Motor neuron (in vitro differentiated cells): ENCODE results near the gene CASK. TPM values are rescaled to one million over a fixed set of nuclear protein-coding genes. Genes with fewer than 3 reads are reported as not detected.

Experiments used
- ATAC-seq, 8 experiments: fragments of 200-7000 bp; cut with Tn5 transposase; replicated peaks in 6 of 8; 2 replicates each; pipeline ENCODE4 v1.8.0; 2021; ENCODE audit warnings: mild to moderate bottlenecking in 8 of 8, moderate library complexity in 8 of 8
- H3K27ac ChIP-seq, 2 donors: fragments of 250-450 bp; sonication (Bioruptor Pico); 2 replicates each; pipeline ENCODE4 v1.9.0; 2021; ENCODE audit warnings: antibody characterized with exemption in 2 of 2, mild to moderate bottlenecking in 2 of 2, moderate library complexity in 1 of 2
- H3K4me1 ChIP-seq, 2 donors: fragments of 250-450 bp; sonication (Bioruptor Pico); replicated peaks in 1 of 2; 2 replicates each; pipeline ENCODE4 v1.6.1; 2021; ENCODE audit warnings: antibody characterized with exemption in 2 of 2, mild to moderate bottlenecking in 2 of 2, moderate library complexity in 1 of 2
- H3K4me3 ChIP-seq, 5 donors: fragments of 250-450 bp; sonication (Bioruptor Pico); 2 replicates each; pipeline ENCODE4 v1.9.0; 2021; ENCODE audit warnings: antibody characterized with exemption in 5 of 5, mild to moderate bottlenecking in 5 of 5, moderate library complexity in 4 of 5
- WGBS, 10 experiments: fragments of 450-650 bp; shearing (Covaris generic); methylation state at CpG; one replicate each; pipeline ENCODE4 v1.0.0; 2022; 5-methylcytosine and 5-hydroxymethylcytosine counted together
- in situ Hi-C, 9 experiments: fragments of 400-800 bp; cut with MboI; loops; one replicate each; pipeline ENCODE4 v1.15.0; 2021; ENCODE audit warnings: low sequenced_read_pairs in 9 of 9, low pct_unique_long_range_greater_than_20kb in 2 of 9; ENCODE audit not compliant: unreplicated experiment in 9 of 9
- total RNA-seq, 8 experiments: library from RNA; unstranded; fragments of 300-600 nt; gene quantifications; 2 replicates each; pipeline versions ENCODE4 v1.2.3 to v1.2.4, GENCODE V29; 2022

The CASK gene
- total RNA-seq, 8 experiments from 2014 or later, result 15.6 to 51.7 (median 41.5) TPM

GRCh38 chrX:41900321-41900720 is 23.0 kb downstream of the CASK start:
- Histone ChIP-seq H3K27ac (no peak overlapping the region), H3K4me1 (no peaks in the 10 kb centered on the region), H3K4me3 (no peak overlapping the region)
- in situ Hi-C loops, result no loop called here
- ATAC-seq, result no peak

GRCh38 chrX:41895826-41896225 is 27.5 kb downstream of the CASK start:
- ATAC-seq, result no peak
- H3K4me1 ChIP-seq, result no peaks in the 10 kb centered on the region
- in situ Hi-C loops, result no loop called here
- no peak overlapping the region for H3K27ac ChIP-seq
- H3K4me3 ChIP-seq, result no peak overlapping the region

- no peak for ATAC-seq
- 80% methylated on average over 1 of the region's 1 CpG; no CpG with 5 or more reads in 9 of the 10 experiments for WGBS, 10 experiments
- in situ Hi-C loops, result no loop called here
Measured at GRCh38 chrX:41890026-41890423, 33.3 kb downstream of the CASK start.

GRCh38 chrX:41889317-41890025 is 33.9 kb downstream of the CASK start:
- H3K27ac ChIP-seq, result no peak overlapping the region
- 0 to 100% (median 94%) methylated on average over 1 of the region's 1 CpG; no CpG with 5 or more reads in 6 of the 10 experiments for WGBS, 10 experiments
- H3K4me1 ChIP-seq, result no peaks in the 10 kb centered on the region
- peak in 2 of 8 experiments; percentile 82 to 92 for ATAC-seq
- no peak overlapping the region for H3K4me3 ChIP-seq
- in situ Hi-C loops, result no loop called here

More at GRCh38 chrX:41890026-41890423, 33.3 kb downstream of the CASK start:
- Histone ChIP-seq H3K4me3 (no peak overlapping the region), H3K4me1 (no peaks in the 10 kb centered on the region), H3K27ac (no peak overlapping the region)

- ATAC-seq, result no peak
- in situ Hi-C loops, result no loop called here
- WGBS, 10 experiments, result 50 to 100% (median 86%) methylated on average over 1 of the region's 1 CpG; no CpG with 5 or more reads in 7 of the 10 experiments
Measured at GRCh38 chrX:41887691-41888090, 35.7 kb downstream of the CASK start.

GRCh38 chrX:41885724-41886123 is 37.6 kb downstream of the CASK start:
- no peak overlapping the region for H3K27ac ChIP-seq
- H3K4me3 ChIP-seq, result no peak overlapping the region
- WGBS, 10 experiments, result 22 to 100% (median 88%) methylated on average over 1 of the region's 1 CpG; no CpG with 5 or more reads in 4 of the 10 experiments
- no peak for ATAC-seq
- H3K4me1 ChIP-seq, result no peaks in the 10 kb centered on the region
- in situ Hi-C loops, result no loop called here

More at GRCh38 chrX:41887691-41888090, 35.7 kb downstream of the CASK start:
- H3K4me1 ChIP-seq, result no peaks in the 10 kb centered on the region
- no peak overlapping the region for H3K4me3 ChIP-seq
- no peak overlapping the region for H3K27ac ChIP-seq

- no peak overlapping the region for H3K4me3 ChIP-seq
- no peak overlapping the region for H3K27ac ChIP-seq
- 100% methylated on average over 1 of the region's 1 CpG; no CpG with 5 or more reads in 8 of the 10 experiments for WGBS, 10 experiments
- no peaks in the 10 kb centered on the region for H3K4me1 ChIP-seq
- in situ Hi-C loops, result no loop called here
- ATAC-seq, result no peak
Measured at GRCh38 chrX:41881166-41881565, 42.2 kb downstream of the CASK start.

GRCh38 chrX:41877167-41877566 is 46.2 kb downstream of the CASK start:
- no peak overlapping the region for H3K4me3 ChIP-seq
- no peak overlapping the region for H3K27ac ChIP-seq
- no peaks in the 10 kb centered on the region for H3K4me1 ChIP-seq
- no peak for ATAC-seq
- in situ Hi-C loops, result no loop called here
- 60 to 100% (median 93%) methylated on average over 1 to 2 of the region's 2 CpGs; no CpG with 5 or more reads in 6 of the 10 experiments for WGBS, 10 experiments

GRCh38 chrX:41875142-41875541 is 48.2 kb downstream of the CASK start:
- ATAC-seq, result no peak
- 100% methylated on average over 1 of the region's 1 CpG; no CpG with 5 or more reads in 8 of the 10 experiments for WGBS, 10 experiments
- in situ Hi-C loops, result no loop called here
- Histone ChIP-seq H3K4me1 (no peaks in the 10 kb centered on the region), H3K27ac (no peak overlapping the region), H3K4me3 (no peak overlapping the region)

- WGBS, 10 experiments, result 30 to 100% methylated on average over 1 to 2 of the region's 2 CpGs; no CpG with 5 or more reads in 8 of the 10 experiments
- no peaks in the 10 kb centered on the region for H3K4me1 ChIP-seq
- no peak overlapping the region for H3K27ac ChIP-seq
- ATAC-seq, result no peak
- in situ Hi-C loops, result no loop called here
- no peak overlapping the region for H3K4me3 ChIP-seq
Measured at GRCh38 chrX:41870719-41871151, 52.6 kb downstream of the CASK start.

- 80 to 100% (median 94%) methylated on average over 1 to 3 of the region's 3 CpGs; no CpG with 5 or more reads in 4 of the 10 experiments for WGBS, 10 experiments
- no peak overlapping the region for H3K4me3 ChIP-seq
- in situ Hi-C loops, result no loop called here
- ATAC-seq, result no peak
- no peaks in the 10 kb centered on the region for H3K4me1 ChIP-seq
- H3K27ac ChIP-seq, result no peak overlapping the region
Measured at GRCh38 chrX:41868392-41868977, 54.9 kb downstream of the CASK start.

- H3K27ac ChIP-seq, result no peak overlapping the region
- no peak for ATAC-seq
- H3K4me1 ChIP-seq, result no peaks in the 10 kb centered on the region
- in situ Hi-C loops, result no loop called here
- no peak overlapping the region for H3K4me3 ChIP-seq
- WGBS, 10 experiments, result 50 to 100% (median 100%) methylated on average over 1 to 2 of the region's 2 CpGs; no CpG with 5 or more reads in 4 of the 10 experiments
Measured at GRCh38 chrX:41863343-41864203, 59.8 kb downstream of the CASK start.

- Histone ChIP-seq H3K4me3 (no peak overlapping the region), H3K4me1 (no peaks in the 10 kb centered on the region), H3K27ac (no peak overlapping the region)
- 20 to 100% (median 81%) methylated on average over 1 to 4 of the region's 4 CpGs; no CpG with 5 or more reads in 3 of the 10 experiments for WGBS, 10 experiments
- in situ Hi-C loops, result no loop called here
- ATAC-seq, result no peak
Measured at GRCh38 chrX:41862562-41863184, 60.7 kb downstream of the CASK start.
